SJCRH30 (cell line): Measurements from ENCODE around the gene ARID5B. TPM values are rescaled to one million over a fixed set of nuclear protein-coding genes. Genes with fewer than 3 reads are reported as not detected.

Source experiments
- DNase-seq, 2 experiments: peaks; one replicate each; pipeline ENCODE4 v3.0.0-alpha.2; 2015 to 2020
- H3K27ac ChIP-seq: fragments of 250-450 bp; sonication (Bioruptor Pico); 2 replicates; pipeline ENCODE4 v1.5.1; 2020; ENCODE audit warnings: mild to moderate bottlenecking, moderate library complexity
- H3K27me3 ChIP-seq: fragments of 250-450 bp; sonication (Bioruptor Pico); 2 replicates; pipeline ENCODE4 v1.5.1; 2020; ENCODE audit warnings: mild to moderate bottlenecking, moderate library complexity
- H3K36me3 ChIP-seq: fragments of 250-450 bp; sonication (Bioruptor Pico); 2 replicates; pipeline ENCODE4 v1.5.1; 2020; ENCODE audit warnings: mild to moderate bottlenecking, moderate library complexity
- H3K4me1 ChIP-seq: fragments of 250-450 bp; sonication (Bioruptor Pico); 2 replicates; pipeline ENCODE4 v1.5.1; 2020; ENCODE audit warnings: mild to moderate bottlenecking, moderate library complexity
- H3K4me3 ChIP-seq: fragments of 250-450 bp; sonication (Bioruptor Pico); 2 replicates; pipeline ENCODE4 v1.5.1; 2020; ENCODE audit warnings: mild to moderate bottlenecking, moderate library complexity
- H3K9me3 ChIP-seq: fragments of 250-450 bp; sonication (Bioruptor Pico); replicated peaks from 2 replicates; pipeline ENCODE4 v1.5.1; 2020; ENCODE audit warnings: mild to moderate bottlenecking, moderate library complexity
- total RNA-seq: library from RNA; depleted of rRNA; stranded (reverse); fragments of >200 nt; shearing (Covaris generic); gene quantifications from 2 replicates; pipeline ENCODE4 v1.2.3, GENCODE V29; 2014

The ARID5B gene
- total RNA-seq, 1 experiment from 2014 or later: 10.3 TPM

DNA sequence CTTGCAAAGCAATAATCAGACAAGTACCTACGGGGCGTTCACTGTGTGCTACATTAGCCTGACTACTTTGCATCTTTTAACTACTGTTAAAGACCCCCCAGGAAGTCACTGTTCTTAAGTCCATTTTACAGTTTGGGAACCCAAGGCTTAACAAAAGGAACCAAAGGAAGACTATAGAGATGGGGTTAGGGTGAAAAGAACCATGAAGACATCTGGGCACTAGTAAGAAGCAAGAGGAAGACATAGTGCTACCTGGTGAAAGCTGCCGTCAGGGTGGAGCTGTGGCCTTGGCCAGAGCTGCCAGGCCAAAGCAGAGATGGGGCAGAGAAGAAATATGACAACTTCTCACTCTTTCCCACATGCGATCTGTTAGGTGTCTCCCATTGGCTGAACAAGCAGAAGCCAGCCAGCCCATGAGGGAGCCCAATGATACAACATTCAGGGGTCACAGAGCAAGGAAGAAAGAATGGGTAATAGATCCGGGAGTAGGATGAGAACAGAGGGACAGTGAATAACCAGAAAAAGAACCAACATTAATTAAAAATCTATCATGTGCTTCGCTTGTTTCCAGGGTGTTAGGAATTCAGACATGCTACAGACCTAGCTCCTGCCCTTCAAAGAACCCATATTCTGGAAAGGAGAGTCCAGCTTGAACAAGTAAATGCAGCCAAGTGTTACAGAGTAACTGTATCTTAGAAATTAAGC lies 85.4 kb downstream of the ARID5B start:
- DNase-seq: no peak
- no peaks in the 10 kb centered on the region for H3K36me3 ChIP-seq
- no peak overlapping the region for H3K4me3 ChIP-seq
- no peaks in the 10 kb centered on the region for H3K27me3 ChIP-seq
- H3K27ac ChIP-seq: no peak overlapping the region
- no peaks in the 10 kb centered on the region for H3K4me1 ChIP-seq
- no peaks in the 10 kb centered on the region for H3K9me3 ChIP-seq

DNA sequence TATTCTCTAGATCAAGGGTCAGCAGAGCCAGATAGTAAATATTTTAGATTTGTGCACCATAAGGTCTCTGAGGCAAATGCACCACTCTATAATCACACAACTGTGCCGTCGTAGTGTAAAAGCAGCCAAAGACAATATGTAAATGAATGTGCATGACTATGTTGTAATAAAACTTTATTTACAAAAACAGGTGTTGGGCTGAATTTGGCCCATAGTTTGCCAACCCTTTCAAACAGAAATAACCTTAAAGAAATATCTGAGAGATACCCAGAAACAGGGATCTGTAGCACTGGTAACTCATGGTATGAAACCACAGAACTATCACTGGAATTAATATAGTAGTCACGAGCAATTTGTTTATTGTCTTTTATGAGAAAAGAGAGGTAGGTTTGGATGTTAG lies 86.0 kb downstream of the ARID5B start:
- Histone ChIP-seq H3K27ac (no peak overlapping the region), H3K9me3 (no peaks in the 10 kb centered on the region)

DNA sequence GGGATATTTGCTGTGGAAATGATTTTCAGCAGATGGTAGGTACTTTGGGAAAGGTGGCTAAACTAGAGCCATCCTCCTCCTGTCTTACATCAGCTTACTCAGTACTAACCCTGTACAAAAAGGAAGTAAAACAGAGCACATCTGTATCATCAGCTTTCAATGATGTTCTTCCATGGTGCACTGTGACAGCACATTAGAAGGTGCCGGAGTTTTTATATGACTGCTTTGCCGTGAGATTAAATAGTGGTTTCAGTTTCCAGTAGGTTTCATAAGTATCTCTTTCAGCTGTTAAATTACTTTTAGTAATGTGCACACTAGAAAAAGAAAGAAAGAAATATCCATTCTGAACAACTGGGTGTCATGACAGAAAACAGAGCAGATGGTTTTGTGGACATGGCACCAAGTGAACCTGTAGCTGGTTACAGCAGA lies 86.5 kb downstream of the ARID5B start:
- no peaks in the 10 kb centered on the region for H3K9me3 ChIP-seq
- H3K27ac ChIP-seq: no peak overlapping the region
- no peaks in the 10 kb centered on the region for H3K36me3 ChIP-seq
- no peak for DNase-seq
- H3K4me1 ChIP-seq: no peaks in the 10 kb centered on the region
- H3K4me3 ChIP-seq: no peak overlapping the region
- no peaks in the 10 kb centered on the region for H3K27me3 ChIP-seq

More for the DNA sequence above, 86.0 kb downstream of the ARID5B start:
- no peaks in the 10 kb centered on the region for H3K36me3 ChIP-seq
- no peaks in the 10 kb centered on the region for H3K4me1 ChIP-seq
- DNase-seq: no peak
- no peak overlapping the region for H3K4me3 ChIP-seq
- no peaks in the 10 kb centered on the region for H3K27me3 ChIP-seq

DNA sequence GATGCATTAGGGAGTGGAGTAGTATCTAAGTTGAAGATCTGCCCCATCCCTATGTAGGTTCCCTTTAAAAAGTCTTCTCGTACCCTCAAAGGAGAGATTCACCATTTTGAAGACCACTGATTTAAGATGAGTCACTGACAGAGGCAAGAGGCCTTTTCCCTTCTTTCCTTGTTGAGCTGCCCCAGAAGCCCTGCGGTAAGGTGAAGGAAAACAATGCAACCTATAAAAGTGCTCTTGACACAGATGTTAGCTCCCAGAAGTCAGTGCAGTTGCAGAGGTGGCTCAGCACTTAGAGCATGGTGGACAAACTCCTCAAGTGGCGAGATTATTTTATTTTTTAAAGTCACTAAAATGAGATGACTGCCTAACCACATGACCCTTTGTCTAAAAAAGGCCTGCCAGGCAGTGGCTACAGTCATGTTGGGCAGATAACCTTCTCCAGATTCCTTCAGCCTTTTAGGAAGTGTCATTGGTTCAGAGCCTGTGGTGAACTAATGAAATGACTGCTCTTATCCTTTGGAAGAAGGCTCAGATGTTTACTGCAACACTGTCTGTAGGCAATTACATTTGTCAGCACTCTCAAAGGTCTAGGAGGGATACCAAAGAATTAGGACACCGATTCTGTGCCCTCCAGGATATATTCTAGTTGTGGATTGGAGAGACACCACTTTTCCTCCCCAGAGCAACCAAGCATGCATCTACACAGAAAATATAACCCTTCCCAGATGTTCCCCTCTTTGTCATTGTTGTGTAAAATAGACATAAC lies 88.7 kb downstream of the ARID5B start:
- no peak for DNase-seq
- Histone ChIP-seq H3K4me1 (no peaks in the 10 kb centered on the region), H3K27ac (no peak overlapping the region), H3K27me3 (no peaks in the 10 kb centered on the region), H3K36me3 (no peaks in the 10 kb centered on the region), H3K4me3 (no peak overlapping the region), H3K9me3 (no peaks in the 10 kb centered on the region)

DNA sequence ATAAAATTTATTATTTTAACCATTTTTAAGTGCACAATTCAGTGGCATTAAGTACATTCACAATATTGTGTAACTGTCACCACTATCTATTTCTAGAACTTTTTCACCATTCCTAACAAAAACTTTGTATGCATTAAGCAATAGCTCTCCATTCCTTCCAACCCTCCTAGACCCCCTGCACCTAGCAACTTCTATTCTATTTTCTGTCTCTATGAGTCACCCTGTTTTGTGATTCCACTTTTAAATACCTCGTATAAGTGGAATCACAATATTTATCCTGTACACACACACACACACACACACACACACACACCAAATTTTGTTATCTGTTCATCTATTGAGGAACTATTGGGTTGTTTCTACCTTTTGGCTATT lies 89.2 kb downstream of the ARID5B start:
- H3K4me3 ChIP-seq: no peak overlapping the region
- H3K27me3 ChIP-seq: no peaks in the 10 kb centered on the region
- no peak overlapping the region for H3K27ac ChIP-seq
- no peak for DNase-seq
- no peaks in the 10 kb centered on the region for H3K9me3 ChIP-seq
- no peaks in the 10 kb centered on the region for H3K4me1 ChIP-seq
- no peaks in the 10 kb centered on the region for H3K36me3 ChIP-seq

DNA sequence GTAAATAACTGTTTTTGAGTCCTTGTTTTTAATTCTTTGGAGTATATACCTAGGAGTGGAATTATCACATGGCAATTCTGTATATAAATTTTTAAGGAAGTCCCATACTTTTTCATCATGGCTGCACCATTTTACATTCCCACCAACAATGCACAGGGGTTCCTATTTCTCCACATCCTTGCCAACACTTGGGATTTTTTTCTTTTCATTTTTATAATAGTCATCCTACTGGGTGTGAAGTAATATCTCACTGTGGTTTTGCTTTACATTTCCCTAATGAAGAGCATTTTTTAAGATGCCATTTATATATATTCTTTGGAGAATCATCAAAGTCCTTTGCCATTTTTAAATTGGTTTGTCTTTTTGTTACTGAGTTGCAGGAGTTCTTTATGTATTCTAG lies 89.7 kb downstream of the ARID5B start:
- Histone ChIP-seq H3K4me1 (no peaks in the 10 kb centered on the region), H3K27me3 (no peaks in the 10 kb centered on the region), H3K27ac (no peak overlapping the region), H3K4me3 (no peak overlapping the region), H3K36me3 (no peaks in the 10 kb centered on the region), H3K9me3 (no peaks in the 10 kb centered on the region)
- DNase-seq: no peak

DNA sequence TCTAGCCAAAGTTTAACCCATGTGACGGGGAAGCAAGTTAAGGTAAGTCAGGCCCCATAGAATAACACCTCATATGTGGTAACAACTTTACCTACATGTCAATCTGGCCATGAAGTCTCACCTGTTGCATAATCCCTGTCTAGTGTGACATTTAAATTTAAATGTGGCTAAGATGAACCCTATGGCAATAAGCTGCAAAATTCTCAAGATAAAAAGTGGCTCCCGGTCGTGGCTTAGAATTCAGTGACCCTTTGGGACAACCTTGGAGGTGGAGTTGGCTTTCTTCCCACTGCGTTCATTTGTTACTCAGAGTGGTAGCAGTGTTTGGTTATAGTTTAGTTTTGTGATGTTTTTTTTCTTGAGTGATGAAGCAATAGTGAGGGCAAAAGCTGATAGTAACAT lies 90.6 kb downstream of the ARID5B start:
- no peak overlapping the region for H3K27ac ChIP-seq
- H3K4me3 ChIP-seq: no peak overlapping the region
- no peaks in the 10 kb centered on the region for H3K36me3 ChIP-seq
- H3K4me1 ChIP-seq: no peaks in the 10 kb centered on the region
- no peaks in the 10 kb centered on the region for H3K9me3 ChIP-seq
- H3K27me3 ChIP-seq: no peaks in the 10 kb centered on the region
- no peak for DNase-seq

DNA sequence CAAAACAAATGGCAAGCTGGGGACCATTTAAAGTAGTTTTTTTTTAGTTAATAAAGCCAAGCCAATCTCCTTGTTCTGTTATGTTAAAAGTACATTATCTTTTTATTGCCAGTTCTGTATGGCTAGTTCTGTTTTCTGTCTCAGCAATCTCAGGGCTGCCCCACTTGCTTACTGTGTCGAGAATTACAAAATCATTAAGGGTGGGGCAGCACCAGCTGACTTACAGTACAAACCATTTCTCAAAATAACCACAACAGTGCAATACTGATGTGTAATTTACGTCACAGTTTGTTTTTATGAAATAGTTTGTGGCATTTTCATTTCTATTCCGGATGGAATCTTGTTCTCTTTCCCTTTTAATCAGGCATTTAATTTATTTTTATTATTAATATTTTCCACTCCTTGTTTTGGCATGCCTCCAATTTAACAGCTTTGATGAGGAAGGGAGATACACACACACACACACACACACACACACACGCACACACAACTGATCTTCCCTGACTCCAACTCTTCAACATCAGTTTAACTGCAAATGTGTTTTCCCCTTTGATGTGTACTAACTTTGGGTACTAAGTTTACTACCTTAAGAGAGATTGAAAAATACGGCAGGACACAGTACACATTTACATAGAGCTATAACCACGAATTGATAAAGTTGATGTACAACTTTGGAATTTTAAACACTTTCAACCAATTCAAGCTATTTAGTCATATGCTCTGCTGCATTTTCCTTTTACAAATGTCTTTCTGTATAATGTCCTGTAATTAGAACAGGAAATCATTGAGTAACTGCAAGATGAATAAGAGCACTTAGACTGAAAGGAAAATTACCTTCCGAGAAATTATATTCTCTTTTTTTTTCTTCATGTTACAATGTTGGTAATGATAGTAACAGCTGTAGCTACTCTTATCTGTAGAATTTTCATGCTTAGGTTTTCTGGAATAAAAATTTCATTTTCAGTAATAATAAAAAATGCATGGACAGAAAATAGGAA lies 91.5 kb downstream of the ARID5B start:
- H3K4me1 ChIP-seq: no peaks in the 10 kb centered on the region
- no peaks in the 10 kb centered on the region for H3K9me3 ChIP-seq
- DNase-seq: no peak
- no peak overlapping the region for H3K27ac ChIP-seq
- H3K36me3 ChIP-seq: no peaks in the 10 kb centered on the region
- H3K27me3 ChIP-seq: no peaks in the 10 kb centered on the region
- H3K4me3 ChIP-seq: no peak overlapping the region

DNA sequence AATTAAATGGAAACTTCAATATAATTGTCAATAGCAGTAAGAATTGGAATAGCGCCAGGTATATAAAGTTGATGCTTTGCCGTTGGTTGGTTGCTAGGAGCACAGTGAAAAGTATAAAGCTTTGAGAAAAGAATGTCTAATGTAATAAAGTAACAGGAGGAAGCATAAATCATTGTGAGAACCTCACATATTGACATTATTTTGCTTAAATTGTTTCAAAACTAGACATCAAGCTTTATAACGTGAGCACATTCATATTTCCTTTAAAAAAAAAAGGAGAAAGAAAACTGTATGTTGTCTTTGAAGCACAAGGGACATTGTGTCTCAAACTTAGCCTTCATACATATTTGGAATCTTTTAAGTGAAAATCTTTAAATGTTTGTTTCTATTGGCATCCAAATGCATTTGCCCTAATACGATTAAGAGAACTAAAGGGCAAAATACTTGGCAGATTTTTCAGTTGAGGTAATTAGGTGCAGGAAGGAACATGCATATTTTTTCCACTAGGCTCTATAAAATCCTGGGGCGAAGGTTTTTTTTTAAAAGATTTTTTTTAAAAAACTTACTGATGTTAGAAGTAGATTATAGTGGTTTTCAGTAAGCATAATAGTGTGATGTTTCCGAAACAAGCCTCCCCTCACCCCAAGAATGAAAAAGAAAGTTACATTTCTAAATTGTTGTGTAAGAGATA lies 92.4 kb downstream of the ARID5B start:
- no peaks in the 10 kb centered on the region for H3K4me1 ChIP-seq
- no peak overlapping the region for H3K27ac ChIP-seq
- H3K27me3 ChIP-seq: no peaks in the 10 kb centered on the region
- DNase-seq: no peak
- H3K9me3 ChIP-seq: no peaks in the 10 kb centered on the region
- no peaks in the 10 kb centered on the region for H3K36me3 ChIP-seq
- H3K4me3 ChIP-seq: no peak overlapping the region

DNA sequence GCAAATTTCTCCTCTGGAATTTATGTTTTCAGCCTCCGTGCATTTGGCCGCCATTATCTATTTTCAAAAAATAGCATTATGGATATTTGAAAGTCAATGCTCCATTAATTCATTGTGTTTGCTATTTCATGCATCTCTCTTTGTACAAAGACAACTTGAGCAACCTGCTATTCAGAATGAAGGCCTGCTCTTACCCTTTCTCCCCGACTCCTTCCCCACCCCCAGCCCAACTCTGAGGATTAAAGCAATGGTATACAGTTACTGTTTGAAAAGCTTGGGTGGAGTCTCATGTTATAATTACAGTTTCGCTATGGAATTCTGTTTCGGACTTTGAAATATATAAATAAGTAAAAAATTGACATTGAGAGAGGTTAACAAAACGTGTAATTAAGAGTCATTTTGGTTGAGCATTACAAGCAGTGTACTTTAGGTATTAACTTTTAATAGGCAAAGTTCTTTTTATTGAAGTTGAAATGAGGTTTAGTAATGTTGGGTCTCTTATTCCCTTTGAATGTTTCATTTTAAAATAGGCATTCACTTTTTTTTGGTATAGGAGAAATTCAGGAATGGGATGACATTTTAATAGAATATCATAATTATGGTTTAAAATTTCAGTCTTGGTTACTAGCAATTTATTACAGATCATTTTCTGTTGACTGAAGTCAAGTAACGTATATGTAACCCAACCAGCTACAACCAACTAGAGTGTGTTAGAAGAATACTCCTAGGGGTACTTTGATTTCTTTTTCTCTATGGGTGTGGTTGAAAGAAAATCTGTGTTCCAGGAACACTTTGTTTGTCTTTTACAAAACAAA lies 93.1 kb downstream of the ARID5B start:
- H3K4me3 ChIP-seq: no peak overlapping the region
- DNase-seq: no peak
- H3K36me3 ChIP-seq: no peaks in the 10 kb centered on the region
- no peaks in the 10 kb centered on the region for H3K27me3 ChIP-seq
- no peak overlapping the region for H3K27ac ChIP-seq
- no peaks in the 10 kb centered on the region for H3K4me1 ChIP-seq
- H3K9me3 ChIP-seq: no peaks in the 10 kb centered on the region

DNA sequence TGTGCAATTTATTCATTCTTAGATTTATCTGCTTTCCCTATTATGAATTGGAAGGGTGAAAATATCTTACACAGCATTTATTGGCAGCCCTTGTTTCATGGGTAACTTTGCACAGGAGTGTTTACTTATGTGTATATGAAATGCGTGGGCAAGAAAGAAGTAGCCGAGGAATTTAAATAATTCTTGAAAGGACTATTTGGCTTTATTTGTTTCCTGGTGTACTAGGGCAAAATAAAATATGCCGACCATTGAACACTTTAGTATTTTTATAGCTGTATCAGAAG lies 93.7 kb downstream of the ARID5B start:
- DNase-seq: no peak
- Histone ChIP-seq H3K27me3 (no peaks in the 10 kb centered on the region), H3K4me1 (no peaks in the 10 kb centered on the region), H3K9me3 (no peaks in the 10 kb centered on the region), H3K4me3 (no peak overlapping the region), H3K36me3 (no peaks in the 10 kb centered on the region), H3K27ac (no peak overlapping the region)

DNA sequence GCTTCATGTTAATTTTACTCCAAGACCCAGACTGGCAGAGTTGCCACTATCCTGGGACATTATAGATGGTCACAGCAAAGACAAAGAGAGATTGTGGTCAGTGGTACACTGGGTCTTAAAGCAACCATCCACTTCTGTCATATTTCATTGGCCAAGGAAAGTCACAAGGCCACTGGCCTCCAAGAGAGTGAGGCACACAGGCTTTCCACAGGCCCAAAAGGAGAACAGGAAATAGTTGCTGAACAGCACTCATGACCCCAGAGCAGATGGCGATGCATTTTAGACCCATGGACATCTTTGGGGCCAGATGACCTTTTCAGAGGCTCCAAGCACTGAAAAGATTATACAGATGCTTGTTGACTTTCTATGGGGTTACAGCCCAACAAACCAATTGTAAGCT lies 97.4 kb downstream of the ARID5B start:
- no peak for DNase-seq
- H3K4me3 ChIP-seq: no peak overlapping the region
- no peaks in the 10 kb centered on the region for H3K4me1 ChIP-seq
- H3K27me3 ChIP-seq: no peaks in the 10 kb centered on the region
- no peaks in the 10 kb centered on the region; the same call in 1 of the 2 replicates for H3K36me3 ChIP-seq
- no peak overlapping the region for H3K27ac ChIP-seq
- no peaks in the 10 kb centered on the region for H3K9me3 ChIP-seq

DNA sequence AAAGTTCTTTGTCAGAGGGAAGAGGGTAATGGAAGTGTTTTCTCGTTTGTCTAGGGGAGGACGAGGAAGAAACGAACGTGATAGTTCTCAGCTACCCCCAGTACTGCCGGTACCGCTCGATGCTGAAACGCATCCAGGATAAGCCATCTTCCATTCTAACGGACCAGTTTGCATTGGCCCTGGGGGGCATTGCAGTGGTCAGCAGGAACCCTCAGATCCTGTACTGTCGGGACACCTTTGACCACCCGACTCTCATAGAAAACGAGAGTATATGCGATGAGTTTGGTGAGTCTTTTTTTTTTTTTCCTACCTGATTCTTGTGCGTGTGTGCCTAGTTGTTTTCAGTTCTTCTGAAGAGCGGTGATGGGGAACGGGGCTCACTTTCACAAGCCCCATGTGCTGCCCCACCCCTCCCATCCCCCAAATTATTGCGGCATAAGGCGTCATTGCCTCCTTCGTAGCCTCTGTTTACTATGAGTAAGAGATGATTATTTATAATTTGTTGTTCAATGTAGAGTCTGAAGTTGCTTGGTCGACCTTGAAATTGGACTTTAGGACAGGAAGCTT lies 98.6 kb downstream of the ARID5B start:
- H3K36me3 ChIP-seq: peaks cover 2% of the 10 kb centered on the region; the same call in 1 of the 2 replicates
- H3K9me3 ChIP-seq: no peaks in the 10 kb centered on the region
- no peak overlapping the region for H3K27ac ChIP-seq
- no peaks in the 10 kb centered on the region for H3K4me1 ChIP-seq
- DNase-seq: no peak
- H3K4me3 ChIP-seq: no peak overlapping the region
- H3K27me3 ChIP-seq: no peaks in the 10 kb centered on the region

DNA sequence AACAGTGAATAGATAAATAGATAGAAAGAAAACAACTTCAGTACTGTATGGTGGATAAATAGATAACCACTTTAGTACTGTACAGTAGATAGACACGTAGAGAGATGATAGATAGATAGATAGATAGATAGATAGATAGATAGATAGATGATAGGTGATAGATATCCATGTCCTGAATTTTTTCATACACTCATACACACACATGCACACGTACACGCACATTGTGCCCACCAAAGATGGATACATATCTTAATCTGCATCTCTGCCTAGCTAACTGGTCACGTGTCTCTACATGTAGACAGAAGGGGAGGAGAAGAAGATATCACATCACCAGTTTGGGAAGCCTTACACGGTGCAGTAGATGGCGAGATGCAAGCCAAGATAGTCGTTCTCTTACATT lies 99.2 kb downstream of the ARID5B start:
- Histone ChIP-seq H3K36me3 (peaks cover 2% of the 10 kb centered on the region; the same call in 1 of the 2 replicates), H3K27ac (no peak overlapping the region), H3K27me3 (no peaks in the 10 kb centered on the region), H3K4me3 (no peak overlapping the region), H3K9me3 (no peaks in the 10 kb centered on the region), H3K4me1 (no peaks in the 10 kb centered on the region)
- DNase-seq: no peak
